CD4-positive, alpha-beta T cell treated with Interleukin-15 for 4 hours (primary cell): ENCODE data around the gene NOTO.

Experiments
- DNase-seq: peaks from one replicate; pipeline ENCODE4 v3.0.0-alpha.2; 2020; ENCODE audit warnings: low spot score

The NOTO gene

GRCh38 chr2:73233932-73234832 lies 31.8 kb downstream of the NOTO start, which contains the start of gene CCT7:
Gene CCT7, plus strand, starts transcription at chr2:73234308. Its CDS starts 71 bp downstream, at chr2:73234379.
- DNase-seq, result peak; percentile 92

GRCh38 chr2:73235315-73236028 lies 33.1 kb downstream of the NOTO start:
- DNase-seq, result no peak

GRCh38 chr2:73237168-73237567 lies 34.8 kb downstream of the NOTO start:
- DNase-seq, result no peak

DNA sequence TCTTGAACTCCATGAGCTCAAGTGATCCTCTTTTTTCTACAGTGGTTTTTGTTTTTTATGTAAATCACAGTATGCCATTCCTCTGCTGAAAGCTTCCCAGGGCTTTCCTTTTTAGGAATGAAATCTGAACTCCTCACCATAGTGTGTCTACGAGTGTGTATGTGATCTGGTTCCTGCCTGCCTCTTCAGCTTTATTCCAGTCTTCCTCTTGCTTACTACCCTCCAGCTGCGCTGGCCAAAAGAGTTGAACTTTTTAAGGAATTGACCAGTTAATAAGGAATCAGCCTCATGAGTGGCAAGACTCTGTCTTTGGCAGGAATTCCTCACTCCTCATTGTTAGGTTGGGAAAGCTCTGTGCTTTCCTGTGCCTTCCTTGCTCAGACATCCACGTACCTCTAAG lies 35.8 kb downstream of the NOTO start:
- DNase-seq, result no peak

DNA sequence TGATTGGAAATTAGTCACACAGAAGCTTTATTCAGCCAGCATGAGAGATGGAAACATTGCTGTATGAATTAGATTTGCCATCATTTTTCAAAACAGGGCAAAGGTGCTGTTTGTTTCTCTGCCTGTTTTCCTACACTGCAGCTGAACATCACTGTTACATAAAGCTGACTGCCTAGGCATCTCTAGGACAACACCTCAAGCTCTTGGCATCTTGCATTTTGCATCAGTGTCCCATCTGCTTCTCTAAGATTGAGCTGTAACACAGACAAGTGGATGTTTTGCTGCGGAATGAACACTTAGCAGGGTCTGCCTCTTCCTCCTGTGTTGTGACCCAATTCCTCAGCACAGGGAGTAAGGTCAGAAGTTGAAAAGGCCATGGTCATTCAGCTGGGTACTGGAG lies 36.6 kb downstream of the NOTO start:
- DNase-seq, result no peak

- DNase-seq, result no peak
Measured at GRCh38 chr2:73239776-73240175, 37.4 kb downstream of the NOTO start.

- no peak for DNase-seq
Measured at GRCh38 chr2:73243884-73244570, 41.7 kb downstream of the NOTO start.

GRCh38 chr2:73244580-73244979 lies 42.2 kb downstream of the NOTO start:
- DNase-seq, result no peak

DNA sequence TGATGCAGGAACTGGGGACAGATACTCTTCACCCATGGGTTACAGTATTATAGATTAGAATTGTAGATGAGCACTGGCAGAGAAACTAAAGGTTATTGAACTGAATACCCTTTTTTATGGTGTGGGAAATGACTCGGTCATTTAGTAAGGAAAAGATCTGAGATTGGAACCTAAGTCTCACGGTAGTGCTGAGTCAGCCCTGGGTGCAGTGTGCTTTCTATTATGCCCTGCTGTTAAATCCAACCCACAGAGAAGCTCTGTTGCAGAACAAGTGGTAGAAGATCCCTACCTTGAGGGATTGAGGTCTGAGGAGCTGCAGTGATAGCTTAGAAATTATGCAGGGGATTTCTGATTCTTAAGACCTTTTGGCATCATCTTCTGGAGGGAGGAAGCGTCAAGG lies 44.5 kb downstream of the NOTO start:
- DNase-seq, result no peak

- no peak for DNase-seq
Measured at GRCh38 chr2:73249636-73250035, 47.3 kb downstream of the NOTO start.

DNA sequence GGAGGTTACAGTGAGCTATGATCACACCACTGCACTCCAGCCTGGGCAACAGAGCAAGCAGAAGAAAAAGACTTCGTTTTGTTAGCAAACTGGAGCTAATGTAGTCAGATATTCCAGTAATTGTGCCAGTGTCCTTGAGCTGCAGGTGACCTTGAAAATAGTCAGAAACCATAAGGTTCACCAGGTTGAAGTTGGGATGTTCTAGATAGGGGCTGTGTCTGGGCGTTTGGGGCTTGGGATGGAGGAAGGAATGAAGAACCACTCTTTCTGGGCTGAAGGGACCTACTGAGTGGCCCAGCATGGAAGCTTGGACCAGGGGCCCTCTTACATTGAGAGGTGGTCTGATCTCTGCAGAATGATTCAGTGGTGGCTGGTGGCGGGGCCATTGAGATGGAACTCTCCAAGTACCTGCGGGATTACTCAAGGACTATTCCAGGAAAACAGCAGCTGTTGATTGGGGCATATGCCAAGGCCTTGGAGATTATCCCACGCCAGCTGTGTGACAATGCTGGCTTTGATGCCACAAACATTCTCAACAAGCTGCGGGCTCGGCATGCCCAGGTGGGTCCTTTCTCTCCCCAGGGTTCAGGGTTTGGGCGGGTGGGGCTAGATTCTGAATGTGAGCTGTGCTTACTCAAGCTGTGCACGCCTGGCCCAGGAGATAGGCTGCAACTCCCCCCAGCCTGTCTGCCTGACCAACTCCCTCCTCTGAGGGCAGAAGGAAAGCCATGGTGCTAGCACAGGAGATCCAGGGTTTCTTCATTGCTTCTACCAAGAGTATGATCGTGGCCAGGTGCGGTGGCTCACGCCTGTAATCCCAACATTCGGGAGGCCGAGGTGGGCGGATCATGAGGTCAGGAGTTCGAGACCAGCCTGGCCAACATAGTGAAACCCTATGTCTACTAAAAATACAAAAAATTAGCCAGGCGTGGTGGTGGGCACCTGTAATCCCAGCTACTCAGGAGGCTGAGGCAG lies 48.8 kb downstream of the NOTO start:
- DNase-seq, result no peak

GRCh38 chr2:73252238-73253027 lies 50.1 kb downstream of the NOTO start:
- no peak for DNase-seq

DNA sequence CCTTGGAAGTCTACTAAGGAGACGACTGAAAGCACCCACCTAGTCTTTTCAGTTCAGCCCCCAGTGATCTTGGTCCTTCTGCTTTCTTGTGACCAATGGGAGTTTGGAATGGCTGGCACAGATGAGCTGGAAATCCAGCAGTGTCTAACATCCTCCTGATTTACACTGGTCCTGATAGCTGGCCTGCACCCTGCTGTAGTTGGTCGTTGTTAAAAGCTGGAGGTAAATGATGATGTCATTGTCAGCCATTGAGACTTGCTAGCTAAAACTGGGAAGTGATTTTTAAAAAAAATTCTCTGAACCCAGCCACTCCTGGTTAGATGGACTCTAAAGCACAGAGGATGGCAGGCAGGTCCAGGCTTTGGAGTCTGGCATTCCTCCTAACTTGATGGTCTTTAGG lies 51.0 kb downstream of the NOTO start:
- DNase-seq, result no peak

DNA sequence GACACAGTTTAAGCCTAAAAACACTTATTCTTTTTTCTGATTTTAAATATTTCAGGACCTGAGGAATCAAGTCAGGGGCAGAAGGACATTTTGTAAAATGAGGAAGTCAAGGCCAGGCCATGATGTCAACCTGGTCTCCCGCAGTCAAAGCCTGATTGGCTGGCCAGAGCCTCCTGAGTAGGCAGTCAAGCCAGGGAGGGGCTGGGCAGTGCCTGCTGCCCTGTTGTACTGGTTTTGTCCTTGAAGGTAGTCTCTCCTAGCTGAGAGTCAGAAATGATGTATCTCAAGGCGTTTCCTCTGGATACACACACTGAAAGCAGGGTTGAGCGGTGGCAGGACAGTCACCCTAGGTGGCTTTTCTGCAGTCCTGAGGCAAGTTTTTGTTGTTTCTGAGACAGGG lies 51.5 kb downstream of the NOTO start:
- no peak for DNase-seq

DNA sequence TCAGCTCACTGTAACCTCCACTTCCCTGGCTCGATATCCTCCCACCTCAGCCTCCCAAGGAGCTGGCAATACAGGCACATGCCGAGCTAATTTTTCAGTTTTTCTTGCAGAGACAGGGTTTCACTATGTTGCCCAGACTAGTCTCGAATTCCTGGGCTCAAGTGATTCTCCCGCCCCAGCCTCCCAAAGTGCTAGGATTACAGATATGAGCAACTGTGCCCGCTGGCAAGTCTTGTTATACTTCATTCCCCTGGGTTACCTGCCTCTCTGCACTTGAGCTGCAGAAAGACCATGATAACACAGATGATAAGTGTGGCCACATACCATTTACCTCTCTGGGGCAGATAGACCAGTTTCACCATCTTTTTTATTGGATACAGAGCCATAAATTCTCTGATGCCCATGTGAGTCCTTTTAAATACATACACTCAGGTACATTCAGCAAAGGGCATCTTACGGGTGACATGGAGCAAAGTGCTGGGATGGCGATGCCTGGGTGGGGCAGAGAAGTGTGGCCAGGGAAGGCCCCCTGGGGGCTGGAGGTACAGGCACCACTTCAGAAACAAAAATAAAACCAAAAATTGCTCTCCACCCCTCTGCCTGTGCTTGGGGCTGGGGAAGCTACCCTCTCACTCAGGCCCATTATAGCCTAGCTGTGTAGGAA lies 52.1 kb downstream of the NOTO start:
- no peak for DNase-seq

- DNase-seq, result no peak
Measured at GRCh38 chr2:73255007-73255644, 52.8 kb downstream of the NOTO start.

DNA sequence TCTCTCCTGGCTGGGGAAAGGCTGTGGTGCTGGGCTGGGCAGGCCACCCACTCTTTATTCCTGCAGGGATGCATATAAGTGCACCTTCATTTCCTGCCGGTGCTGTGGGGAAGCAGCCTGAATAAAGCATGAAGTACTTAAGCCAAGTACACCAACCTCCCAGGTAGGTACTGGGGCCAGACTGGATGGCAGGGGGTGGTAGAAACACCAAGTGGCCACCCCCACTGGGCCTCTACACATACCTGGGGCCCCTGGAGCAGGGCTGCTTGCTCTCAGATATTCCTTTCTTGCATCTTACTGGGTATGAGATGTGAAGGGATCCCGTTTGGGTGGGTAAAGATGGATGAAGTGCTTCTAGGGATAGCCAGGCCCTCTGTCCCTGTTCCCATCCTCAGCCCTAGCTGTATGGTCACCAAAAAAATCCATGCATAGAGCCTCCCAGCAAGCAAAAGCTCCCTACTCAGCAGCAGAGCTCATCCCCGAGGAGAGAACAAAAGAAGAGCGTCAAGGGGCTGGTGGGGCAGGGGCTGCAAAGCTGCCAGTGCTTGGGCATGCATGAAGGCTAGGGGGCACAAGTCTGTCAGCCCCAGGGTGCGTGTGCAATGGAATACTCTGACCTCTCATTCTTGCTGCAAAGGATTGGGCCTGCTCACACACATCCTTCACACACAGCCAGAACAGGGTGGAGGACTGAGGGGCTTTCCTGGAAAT lies 53.7 kb downstream of the NOTO start:
- no peak for DNase-seq

DNA sequence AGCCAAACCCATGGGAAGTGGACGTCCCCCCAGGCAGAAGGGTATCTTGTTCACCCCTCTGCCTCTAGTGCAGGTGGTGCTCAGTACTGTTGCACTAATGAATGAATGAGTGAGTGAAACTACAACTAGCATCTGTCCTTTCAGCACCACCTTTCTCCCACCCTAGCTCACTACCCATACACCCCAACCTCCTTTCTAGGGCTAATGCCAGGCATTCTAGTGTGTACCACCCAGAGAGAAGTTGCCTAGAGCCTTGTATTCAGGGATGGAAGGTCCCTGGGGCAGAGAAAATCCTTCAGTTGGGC lies 54.2 kb downstream of the NOTO start:
- no peak for DNase-seq

DNA sequence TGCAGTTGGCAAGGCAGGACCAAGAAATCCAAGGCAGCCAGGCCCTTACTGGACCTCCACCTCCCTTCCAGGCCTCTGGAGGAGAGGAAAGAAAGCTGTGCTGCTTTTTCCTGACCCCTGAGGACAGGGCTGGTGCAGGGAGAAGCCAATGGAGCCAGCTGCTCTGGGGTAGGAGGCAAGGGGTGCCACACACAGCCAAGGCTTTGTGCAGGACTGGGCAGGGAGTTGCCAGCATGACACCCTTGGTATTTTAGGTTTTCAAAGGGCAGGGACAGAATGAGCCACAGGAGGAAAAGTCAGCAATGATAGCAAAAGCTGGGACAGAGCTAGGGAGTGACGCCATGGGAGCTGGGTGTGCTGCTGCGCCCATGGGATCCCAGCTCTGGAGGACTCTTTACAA lies 54.6 kb downstream of the NOTO start:
- no peak for DNase-seq
